HT-29 (cell line): Measurements from ENCODE around the gene PACSIN2. TPM values are rescaled to one million over a fixed set of nuclear protein-coding genes. Genes with fewer than 3 reads are reported as not detected.
"Not testable (repeated sequence)": the region's sequence is repeated elsewhere in the genome, so short reads cannot be mapped to it uniquely, and the experiment has no call there.

Source experiments
- DNase-seq: peaks from one replicate; pipeline ENCODE4 v3.0.0-alpha.2; 2015; ENCODE audit warnings: low spot score
- total RNA-seq: library from RNA; depleted of rRNA; stranded (reverse); fragments of >200 nt; shearing (Covaris generic); gene quantifications from 2 replicates; pipeline ENCODE4 v1.2.3, GENCODE V29; 2014; rRNA removed

The PACSIN2 gene
- total RNA-seq = 42.9 and 44.8 TPM in 2 replicates

DNA sequence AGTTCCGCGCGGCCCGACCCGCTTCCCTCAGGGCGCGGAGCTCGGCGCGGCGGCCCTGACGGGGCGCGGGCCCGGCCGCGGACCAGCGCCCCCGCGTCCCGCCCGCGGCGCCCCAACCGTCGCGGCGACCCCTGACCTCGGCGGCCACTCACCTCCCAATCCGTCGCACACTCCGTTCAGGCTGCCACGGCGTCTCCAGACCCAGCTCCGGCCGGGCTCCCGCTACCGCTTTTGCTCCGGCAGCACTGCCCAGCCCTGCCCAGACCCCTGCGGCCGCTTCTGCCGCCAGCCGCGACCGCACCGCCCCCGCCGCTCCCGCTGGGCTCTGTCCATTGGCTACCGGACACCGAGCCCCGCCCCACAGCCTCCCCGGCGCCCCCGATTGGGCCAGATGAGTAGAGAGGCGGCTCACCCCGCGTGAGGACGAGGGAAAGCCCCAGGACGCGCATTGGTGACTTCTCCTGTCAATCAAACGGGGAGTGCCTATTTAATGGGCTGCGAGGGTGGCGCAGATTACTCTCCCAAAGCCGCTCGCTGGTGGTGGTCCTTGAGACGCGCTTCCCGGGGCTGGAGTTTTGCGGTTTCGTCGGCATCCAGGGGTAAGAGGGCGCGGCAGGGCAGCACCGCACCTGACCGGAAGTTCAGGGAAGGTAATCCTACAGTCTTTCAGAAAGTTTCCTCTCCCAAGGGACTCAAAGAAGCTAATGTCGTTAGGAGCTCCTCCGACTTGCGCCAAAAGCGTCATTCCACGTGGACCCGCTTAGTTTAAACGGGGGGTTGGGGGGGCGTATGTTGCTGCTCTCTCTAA lies at the start of gene PACSIN2:
PACSIN2 (minus strand) TSS at position 281 of the 808 bp plus-strand sequence. CDS start 103,069 bp downstream, outside the sequence.
- DNase-seq = peak; percentile 94

DNA sequence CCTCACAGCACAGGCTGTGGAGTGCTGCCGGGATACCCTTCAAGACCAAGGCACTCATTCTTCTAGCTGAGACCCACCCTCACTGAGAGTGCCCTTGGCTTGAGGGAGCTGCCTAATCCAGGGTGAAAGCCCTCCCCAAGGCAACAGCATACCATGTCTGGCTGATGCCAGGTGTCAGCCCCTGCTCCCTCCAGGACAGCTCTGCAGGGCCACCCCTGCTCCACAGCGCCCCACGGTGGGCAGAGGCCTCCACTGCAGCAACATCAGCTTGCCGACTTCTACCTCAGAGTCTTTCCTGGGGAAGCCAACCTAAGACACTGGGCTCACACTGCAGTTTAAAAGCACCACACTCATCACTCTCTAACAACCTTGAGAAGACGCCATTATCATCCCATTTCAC lies 45.2 kb upstream of the PACSIN2 start:
- DNase-seq = peak; percentile 36

- DNase-seq = no peak
Measured at GRCh38 chr22:43057641-43058040, 42.7 kb upstream of the PACSIN2 start.

DNA sequence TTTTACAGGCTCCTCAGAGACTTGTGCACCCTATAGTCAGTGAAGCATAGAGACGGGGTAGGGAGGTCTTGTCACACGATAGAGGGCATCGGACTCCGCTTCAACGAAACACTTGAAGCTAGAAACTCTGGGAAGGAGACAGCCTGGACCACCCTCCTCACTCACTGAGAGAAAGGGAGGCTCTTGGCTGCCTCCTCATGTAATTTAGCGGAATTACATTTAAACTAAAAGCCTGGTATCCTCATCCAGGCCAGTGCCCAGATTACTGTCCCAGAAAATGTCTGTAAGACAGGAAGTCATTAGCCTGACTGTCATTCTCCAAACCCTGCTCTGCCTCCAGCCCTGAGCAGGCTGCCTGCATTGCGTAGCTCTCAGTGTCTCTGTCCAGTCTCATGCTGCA lies 38.2 kb upstream of the PACSIN2 start:
- no peak for DNase-seq

- DNase-seq = no peak
Measured at GRCh38 chr22:43050995-43051394, 36.0 kb upstream of the PACSIN2 start.

GRCh38 chr22:43047605-43048004 lies 32.7 kb upstream of the PACSIN2 start:
- no peak for DNase-seq

DNA sequence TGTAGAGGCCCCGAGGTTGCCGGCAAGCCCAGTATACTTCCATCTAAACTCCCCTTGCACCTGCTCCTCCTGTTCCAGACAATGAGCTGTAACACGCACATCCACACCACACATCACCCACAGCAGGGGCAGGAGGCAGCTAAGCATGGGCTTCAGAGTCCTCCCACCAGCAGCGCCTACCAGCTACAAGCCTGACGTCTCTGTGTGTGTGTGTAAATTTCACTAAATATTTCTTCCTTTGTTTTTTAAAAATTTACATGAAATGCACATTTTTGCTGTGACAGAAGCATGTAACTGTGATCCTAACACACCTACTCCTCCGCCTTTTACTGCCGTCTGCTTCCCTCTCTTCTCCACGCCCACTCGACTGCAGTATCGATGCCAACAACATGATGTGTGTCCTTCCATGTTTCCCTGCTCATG lies 29.4 kb upstream of the PACSIN2 start:
- no peak for DNase-seq

GRCh38 chr22:43042101-43042780 lies 27.3 kb upstream of the PACSIN2 start:
- peak; percentile 21 for DNase-seq

- no peak for DNase-seq
Measured at GRCh38 chr22:43039800-43040199, 24.9 kb upstream of the PACSIN2 start.

DNA sequence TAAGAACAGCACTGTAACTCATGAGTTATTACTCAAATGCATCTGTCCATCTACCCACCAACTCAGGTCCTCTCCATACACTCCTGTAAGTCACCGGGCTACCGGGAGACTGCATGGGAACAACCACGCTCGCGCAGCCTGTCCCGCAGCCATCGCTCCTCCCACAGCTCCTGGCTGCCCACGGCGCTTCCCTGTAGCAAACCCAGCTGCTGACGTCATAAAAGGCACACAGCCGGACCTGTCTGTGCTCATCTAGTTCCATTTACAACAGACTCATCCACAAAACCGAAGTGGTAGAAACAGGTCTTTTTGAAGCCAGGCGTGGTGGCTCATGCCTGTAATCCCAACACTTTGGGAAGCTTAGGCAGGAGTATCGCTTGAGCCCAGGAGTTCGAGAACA lies 23.4 kb upstream of the PACSIN2 start:
- no peak for DNase-seq

- DNase-seq = no peak
Measured at GRCh38 chr22:43036282-43036829, 21.4 kb upstream of the PACSIN2 start.

DNA sequence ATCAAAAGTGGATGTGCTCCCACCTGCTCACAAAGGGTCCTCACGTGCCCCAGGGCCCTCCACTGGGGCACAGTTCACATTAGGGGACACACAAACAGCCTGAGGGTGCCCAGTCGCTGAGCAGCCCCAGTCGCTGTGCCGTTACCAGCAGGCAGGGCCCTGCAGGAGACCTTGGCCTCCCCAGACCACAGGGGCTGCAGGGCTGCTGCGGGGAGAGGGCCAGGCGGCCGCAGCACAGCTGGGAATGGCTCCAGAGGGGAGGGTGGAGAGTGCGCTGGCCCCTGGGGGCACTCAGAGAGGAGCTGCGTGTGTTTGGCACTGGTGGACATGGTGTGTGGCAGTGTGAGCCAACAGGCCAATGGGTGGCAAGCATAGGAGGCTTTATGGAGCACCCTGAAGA lies 20.3 kb upstream of the PACSIN2 start:
- no peak for DNase-seq

DNA sequence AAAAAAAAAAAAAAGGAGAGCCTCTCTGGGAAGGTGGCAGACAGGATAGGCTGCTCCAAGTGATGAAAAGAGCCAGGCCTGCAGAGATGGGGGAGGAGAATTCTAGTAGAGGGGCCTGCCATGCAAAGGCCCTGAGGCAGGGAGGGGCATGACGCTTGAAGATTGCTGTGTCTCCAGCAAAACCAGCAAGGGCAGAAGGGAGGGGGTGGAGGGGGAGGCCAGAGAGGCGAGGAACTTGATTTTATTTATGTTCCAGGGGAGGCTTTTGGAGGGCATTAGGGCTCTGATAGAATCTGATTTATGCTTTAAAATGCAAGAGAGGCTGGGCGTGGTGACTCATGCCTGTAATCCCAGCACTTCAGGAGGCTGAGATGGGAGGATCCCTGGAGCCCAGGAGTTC lies 16.7 kb upstream of the PACSIN2 start:
- DNase-seq = no peak

DNA sequence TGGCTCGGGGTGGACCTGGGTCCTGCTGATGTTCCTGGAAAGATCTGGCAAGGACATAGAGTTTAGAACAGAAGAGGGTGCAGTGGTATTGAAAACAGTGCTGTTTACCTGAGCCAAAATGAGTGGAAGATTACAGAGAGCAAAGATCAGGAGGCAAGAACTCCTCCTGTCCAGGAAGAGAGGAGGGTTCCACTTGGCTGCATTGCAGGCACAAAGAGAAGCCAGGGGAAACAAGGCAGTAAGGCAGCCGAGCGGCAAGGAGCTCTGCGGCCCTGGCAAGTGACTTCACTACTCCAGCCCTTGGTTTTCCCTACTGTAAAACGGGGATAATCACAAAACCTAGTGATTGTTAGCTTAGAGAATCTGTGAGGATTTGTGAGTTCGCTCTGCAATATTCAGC lies 3.7 kb upstream of the PACSIN2 start:
- DNase-seq = no peak

DNA sequence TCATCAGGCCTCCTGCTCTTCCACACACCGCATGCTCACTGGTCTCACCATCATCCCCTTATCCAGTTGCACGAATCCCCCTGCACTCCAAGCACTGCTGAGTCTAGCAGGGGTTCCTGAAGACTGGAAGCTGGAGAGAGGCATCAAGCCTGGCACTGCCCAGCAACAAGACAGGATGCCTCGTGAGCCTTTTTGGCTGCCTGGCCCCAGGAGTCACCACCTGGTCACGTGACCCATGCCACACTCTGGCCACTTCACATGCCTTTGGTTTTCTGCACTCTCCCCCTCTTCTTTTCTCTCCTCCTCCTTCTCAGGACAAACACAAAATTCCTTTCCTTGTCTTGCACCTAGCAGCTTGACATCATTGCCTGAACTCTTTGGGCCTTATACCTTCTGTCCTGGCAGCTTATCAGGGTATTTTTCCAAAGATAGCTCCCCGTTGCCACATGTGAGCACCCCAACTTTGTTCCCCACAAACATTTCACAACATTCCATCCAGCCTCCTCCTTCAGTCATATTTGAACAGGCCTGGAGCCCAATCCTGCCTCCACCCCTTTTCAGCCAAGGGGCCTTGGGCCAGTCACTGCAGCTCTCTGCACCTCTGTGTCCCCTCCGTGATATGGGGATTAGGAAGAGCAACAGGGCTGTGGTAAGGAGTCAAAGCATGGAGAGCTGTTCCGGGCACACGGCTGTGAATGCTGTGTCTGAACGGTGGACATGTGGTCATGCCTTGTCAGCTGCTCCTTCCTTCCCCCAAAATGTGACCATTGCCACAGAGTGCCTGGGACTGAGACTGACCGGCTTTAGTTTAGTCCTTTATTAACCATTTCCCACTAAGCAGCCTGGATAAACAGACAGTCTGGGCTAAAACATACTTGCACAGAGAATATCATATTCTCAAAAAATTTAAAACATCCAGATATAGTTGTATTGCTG lies 2.8 kb upstream of the PACSIN2 start:
- DNase-seq = no peak

DNA sequence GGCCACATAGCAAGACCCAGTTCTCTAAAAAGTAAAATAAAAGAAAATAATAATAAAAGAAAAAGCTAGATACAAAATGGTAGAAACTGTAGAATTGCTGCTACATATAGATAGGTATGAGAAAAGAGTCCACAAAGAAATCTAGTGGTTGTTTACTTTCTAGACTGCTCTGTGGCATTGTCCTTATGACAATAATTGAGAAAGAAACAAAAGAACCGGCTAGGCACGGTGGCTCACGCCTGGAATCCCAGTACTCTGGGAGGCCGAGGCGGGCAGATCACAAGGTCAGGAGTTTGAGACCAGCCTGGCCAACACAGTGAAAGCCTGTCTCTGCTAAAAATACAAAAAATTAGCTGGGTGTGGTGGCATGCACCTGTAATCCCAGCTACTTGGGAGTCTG lies 1.2 kb upstream of the PACSIN2 start:
- DNase-seq = not testable (repeated sequence)

GRCh38 chr22:43015677-43016042 lies 711 bp upstream of the PACSIN2 start:
- no peak for DNase-seq

GRCh38 chr22:43014316-43014868 lies 557 bp downstream of the PACSIN2 start:
- DNase-seq = peak; percentile 25

DNA sequence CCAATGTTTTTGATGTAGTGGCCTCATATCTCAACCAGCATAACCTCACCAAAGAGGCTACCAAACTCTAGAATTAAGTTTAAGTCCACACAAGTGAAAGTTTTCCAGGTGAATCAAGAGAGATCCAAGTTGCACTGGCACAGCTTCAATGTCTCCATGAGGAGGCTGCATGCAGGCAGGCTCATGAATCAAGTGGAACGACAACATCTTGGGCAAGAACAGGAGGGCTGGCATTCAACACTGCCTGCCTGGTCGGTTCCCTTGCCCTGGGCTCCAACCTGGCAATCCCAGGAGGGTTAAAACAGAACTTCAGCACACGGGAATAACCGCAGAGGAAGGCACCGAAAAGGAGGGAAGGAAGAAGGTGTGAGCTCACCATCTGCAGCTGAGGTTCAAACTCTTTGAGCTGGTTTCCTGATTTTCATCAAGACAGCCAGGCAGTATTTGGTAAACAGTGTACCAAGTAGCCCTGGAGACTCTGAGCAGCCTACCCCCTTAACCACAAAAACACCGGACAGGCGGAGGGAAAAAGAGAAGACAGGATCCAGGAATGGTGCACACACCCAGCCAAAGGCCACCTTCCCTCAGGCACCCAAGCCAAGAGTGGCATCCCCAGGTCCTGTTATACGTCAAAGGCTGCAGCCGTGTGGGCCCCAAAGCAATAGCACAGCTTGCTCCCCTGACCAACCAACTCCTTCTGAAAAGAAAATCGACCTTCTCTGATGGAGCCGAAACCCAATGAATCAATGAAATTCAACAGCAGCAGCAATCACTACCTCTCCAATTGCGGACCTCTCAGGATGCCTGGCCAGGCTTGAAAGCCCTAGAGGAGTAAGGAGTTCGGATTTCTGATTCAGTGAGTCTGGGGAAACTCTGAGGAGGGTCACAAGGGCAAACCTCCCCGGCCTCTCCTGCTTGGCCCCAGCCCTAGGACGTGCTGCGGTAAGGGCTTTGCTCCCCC lies 1.3 kb downstream of the PACSIN2 start:
- no peak for DNase-seq

DNA sequence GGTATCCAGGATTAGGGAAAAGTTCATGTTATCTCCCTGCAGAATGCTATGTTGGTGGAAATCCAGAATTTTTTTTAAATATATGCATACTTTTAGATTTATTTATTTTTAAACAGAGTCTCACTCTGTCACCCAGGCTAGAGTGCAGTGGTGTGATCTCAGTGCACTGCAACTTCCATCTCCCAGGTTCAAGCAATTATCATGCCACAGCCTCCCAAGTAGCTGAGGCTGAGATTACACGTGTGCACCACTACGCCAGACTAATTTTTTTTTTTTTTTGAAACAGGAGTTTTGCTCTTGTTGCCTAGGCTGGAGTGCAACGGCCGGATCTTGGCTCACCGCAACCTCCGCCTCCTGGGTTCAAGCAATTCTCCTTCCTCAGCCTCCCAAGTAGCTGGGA lies 2.6 kb downstream of the PACSIN2 start:
- no peak for DNase-seq
